Bronchial epithelial cell (primary cell): ENCODE measurements around the gene F8. TPM values are rescaled to one million over a fixed set of nuclear protein-coding genes. Genes with fewer than 3 reads are reported as not detected.

Source experiments
- DNase-seq: peaks from one replicate; pipeline ENCODE4 v3.0.0-alpha.2; 2010; ENCODE audit warnings: low read depth
- FAIRE-seq: peaks from 2 replicates; lab custom pipeline; 2011; peaks lifted over from hg19 to GRCh38; lab: Jason Lieb, UNC
- H3K27me3 ChIP-seq: 2 replicates; pipeline ENCODE4 v1.5.1; 2011; ENCODE audit warnings: low read length; ENCODE audit not compliant: control insufficient read depth, insufficient read depth
- H3K36me3 ChIP-seq: 2 replicates; pipeline ENCODE4 v1.5.1; 2011; ENCODE audit warnings: low read length; ENCODE audit not compliant: control insufficient read depth, insufficient read depth
- H3K4me3 ChIP-seq: 2 replicates; pipeline ENCODE4 v1.5.1; 2011; ENCODE audit warnings: mild to moderate bottlenecking, low read depth, low read length, control low read depth
- total RNA-seq: library from RNA; depleted of rRNA; stranded (reverse); fragments of >200 nt; gene quantifications from 2 replicates; pipeline ENCODE4 v1.2.1, GENCODE V29; 2014
- TF ChIP-seq, protein P1 (sequence below): IDR thresholded peaks from 2 replicates; pipeline ENCODE4 v1.5.1; 2011; ENCODE audit warnings: mild to moderate bottlenecking, moderate library complexity, low read length, control low read depth, inconsistent platforms; ENCODE audit not compliant: insufficient read depth, severe bottlenecking

F8 gene
- total RNA-seq, result 0.26 and 0.64 TPM in 2 replicates

DNA sequence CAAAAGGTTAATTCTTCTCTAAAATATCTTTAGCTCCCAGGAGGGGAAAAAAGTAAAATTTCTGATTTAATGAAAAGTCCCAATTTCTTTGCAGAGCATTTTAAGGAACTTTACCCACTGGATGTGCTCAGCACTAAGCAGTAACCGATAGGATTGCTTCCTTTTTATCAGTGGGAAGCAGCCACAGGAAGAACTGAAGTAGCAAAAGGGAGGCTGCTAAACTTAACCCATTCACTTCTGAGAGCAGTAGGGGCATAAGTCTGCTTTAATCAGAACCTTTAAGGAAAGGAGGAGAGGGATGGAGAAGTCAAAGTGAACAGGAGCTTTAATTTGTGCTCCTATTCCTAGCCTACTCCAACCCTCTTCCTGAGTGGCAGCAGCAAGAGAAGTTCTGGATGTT lies at the start of gene F8:
F8 (minus strand) TSS at position 139 of the 400 bp plus-strand sequence. CDS start 171 bp downstream, outside the sequence.
- no peak for FAIRE-seq
- no peaks in the 10 kb centered on the region for H3K36me3 ChIP-seq
- DNase-seq, result no peak
- no peaks in the 10 kb centered on the region for H3K27me3 ChIP-seq
- H3K4me3 ChIP-seq, result no peak within 1 kb of the TSS
- TF ChIP-seq, protein P1, sequence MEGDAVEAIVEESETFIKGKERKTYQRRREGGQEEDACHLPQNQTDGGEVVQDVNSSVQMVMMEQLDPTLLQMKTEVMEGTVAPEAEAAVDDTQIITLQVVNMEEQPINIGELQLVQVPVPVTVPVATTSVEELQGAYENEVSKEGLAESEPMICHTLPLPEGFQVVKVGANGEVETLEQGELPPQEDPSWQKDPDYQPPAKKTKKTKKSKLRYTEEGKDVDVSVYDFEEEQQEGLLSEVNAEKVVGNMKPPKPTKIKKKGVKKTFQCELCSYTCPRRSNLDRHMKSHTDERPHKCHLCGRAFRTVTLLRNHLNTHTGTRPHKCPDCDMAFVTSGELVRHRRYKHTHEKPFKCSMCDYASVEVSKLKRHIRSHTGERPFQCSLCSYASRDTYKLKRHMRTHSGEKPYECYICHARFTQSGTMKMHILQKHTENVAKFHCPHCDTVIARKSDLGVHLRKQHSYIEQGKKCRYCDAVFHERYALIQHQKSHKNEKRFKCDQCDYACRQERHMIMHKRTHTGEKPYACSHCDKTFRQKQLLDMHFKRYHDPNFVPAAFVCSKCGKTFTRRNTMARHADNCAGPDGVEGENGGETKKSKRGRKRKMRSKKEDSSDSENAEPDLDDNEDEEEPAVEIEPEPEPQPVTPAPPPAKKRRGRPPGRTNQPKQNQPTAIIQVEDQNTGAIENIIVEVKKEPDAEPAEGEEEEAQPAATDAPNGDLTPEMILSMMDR, result no peak

DNA sequence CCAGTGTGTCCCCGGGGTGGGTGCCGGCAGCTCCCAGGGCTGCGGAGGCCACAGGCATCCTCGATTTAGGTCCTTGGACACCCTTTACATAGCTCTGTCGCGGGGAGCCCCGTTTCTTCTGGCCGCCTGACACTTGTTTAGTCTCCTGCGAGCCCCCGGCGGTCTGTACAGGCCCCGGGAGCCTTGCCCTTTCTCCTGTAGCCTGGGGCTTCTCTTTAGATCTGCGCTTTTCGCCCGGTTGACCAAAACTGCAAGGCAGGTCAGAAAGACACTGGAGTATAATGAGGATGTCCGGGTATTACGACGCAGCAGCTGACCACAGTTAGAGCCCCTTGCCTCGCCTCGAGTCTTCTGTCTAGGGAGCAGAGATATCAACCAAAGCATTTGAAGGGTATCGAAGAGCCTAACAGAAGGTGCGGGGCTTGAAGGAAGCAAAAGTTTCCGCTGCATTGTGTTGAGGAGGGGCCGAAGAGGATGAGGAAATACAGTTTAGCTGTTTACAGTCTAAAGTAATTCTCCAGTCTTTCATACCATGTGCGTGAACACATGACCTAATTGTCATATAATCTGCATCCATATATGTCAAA lies 49.3 kb upstream of the F8 start:
- DNase-seq, result no peak
- TF ChIP-seq, protein P1, result no peak
- Histone ChIP-seq H3K27me3 (no peaks in the 10 kb centered on the region), H3K4me3 (peak overlapping the region; percentile 55), H3K36me3 (no peaks in the 10 kb centered on the region)
- FAIRE-seq, result no peak

DNA sequence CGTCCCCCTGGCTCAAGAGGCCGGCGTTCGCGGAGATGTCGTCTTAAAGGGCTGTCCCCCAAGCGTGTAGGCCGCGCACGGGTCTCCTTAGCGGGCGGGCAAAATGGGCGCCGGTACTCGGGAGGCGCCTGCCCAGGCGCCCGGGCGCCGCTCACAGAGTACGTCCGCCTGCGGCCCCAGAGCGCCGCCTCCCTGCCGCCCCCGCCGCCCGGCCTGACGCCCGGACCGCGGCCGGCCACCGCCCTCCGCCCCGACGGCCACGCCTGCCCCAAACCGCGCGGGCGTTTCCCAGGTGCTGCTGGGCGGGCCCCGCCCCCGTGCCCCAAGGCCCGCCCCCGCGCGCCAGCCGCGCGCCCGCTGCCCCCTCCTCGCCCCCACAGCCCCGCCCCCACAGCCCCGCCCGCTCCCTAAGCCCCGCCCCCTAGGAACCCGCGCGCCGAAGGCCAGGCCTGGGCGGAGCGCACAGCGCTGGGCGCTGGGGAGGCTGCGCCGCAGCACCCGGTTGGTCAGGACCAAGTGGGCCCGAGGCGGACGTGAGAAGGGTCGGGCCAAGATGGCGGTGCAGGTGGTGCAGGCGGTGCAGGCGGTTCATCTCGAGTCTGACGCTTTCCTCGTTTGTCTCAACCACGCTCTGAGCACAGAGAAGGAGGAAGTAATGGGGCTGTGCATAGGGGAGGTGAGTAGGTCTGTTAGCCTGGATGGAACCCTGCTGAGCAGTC lies 48.6 kb upstream of the F8 start, which contains the start of the genes BRCC3, CMC4 and MTCP1:
BRCC3 (plus strand) TSS at position 534 of the 719 bp plus-strand sequence; CDS start at position 554, 20 bp downstream.
CMC4 (minus strand) TSS at position 162 of the 719 bp plus-strand sequence. CDS start 7,113 bp downstream, outside the sequence.
MTCP1 (minus strand) TSS at position 162 of the 719 bp plus-strand sequence. CDS start 5,126 bp downstream, outside the sequence.
- Histone ChIP-seq H3K4me3 (peak within 1 kb of the TSS; percentile 60), H3K36me3 (no peaks in the 10 kb centered on the region), H3K27me3 (no peaks in the 10 kb centered on the region)
- DNase-seq, result peak; percentile 60
- TF ChIP-seq, protein P1, result no peak
- no peak for FAIRE-seq

DNA sequence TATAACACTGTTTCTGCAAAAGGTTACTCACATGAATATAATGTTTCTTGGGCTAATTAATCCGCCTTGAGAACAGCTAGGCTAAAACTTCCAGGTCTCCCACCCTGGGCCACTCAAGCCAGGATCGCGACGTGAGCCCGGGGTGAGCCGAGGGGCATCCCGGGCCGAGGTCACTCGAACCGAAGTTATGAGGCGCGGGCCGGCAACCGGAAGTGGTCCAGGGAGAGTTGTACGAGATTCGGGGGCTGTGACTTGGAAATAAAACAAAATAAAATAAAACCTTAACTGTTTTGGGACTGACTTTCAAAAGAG lies 48.1 kb upstream of the F8 start:
- H3K36me3 ChIP-seq, result no peaks in the 10 kb centered on the region
- TF ChIP-seq, protein P1, result no peak
- H3K4me3 ChIP-seq, result peak overlapping the region; percentile 60
- no peak for FAIRE-seq
- no peaks in the 10 kb centered on the region for H3K27me3 ChIP-seq
- no peak for DNase-seq

DNA sequence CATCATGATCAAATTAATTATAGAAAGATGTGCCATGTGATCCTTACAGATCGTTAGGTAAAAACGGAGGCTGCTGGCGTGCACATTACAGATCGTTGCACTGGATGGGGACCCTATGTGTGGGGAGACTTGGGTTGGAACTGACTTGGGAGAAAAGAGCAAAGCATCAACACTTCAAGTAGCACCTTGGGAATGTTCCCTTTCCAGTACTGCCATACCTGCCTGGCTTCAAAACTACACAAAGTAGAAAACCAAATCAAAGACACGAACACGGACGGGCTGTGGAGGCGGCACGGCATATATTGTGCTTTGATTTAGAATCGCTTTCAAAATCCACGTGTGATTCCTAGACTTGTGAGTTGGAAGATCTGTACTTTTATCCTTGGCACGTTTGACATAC lies 47.5 kb upstream of the F8 start:
- DNase-seq (no peak), FAIRE-seq (no peak)
- no peaks in the 10 kb centered on the region for H3K36me3 ChIP-seq
- H3K27me3 ChIP-seq, result no peaks in the 10 kb centered on the region
- H3K4me3 ChIP-seq, result peak overlapping the region; percentile 60
- TF ChIP-seq, protein P1, result no peak
